Measurements from ENCODE around the gene GALR1. TPM values are rescaled to one million over a fixed set of nuclear protein-coding genes. Genes with fewer than 3 reads are reported as not detected.
A peak's percentile ranks its signal among the peaks of the same experiment; 100 is the strongest.
"Not testable (repeated sequence)": the region's sequence is repeated elsewhere in the genome, so short reads cannot be mapped to it uniquely, and the experiment has no call there.

GALR1 gene
- total and polyA plus RNA-seq, 2 experiments from 2014 or later, result not detected

DNA sequence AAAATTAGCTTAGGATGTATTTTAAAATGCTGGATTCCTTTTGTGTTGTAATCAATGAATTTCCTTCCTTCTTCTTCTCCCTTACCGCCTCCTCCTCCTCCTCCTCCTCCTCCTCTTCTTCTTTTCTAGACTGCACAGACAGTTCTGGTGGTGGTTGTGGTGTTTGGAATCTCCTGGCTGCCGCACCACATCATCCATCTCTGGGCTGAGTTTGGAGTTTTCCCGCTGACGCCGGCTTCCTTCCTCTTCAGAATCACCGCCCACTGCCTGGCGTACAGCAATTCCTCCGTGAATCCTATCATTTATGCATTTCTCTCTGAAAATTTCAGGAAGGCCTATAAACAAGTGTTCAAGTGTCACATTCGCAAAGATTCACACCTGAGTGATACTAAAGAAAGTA lies 18.8 kb downstream of the GALR1 start:
- H4K20me1 ChIP-seq (ENCODE audit: insufficient read depth), result no peaks in the 10 kb centered on the region
- TF ChIP-seq EZH2 (IDR thresholded peaks at IDR 0.05; ENCODE audit: insufficient read depth, poor library complexity, severe bottlenecking), result no peak
- no peak for TF ChIP-seq EZH2phosphoT487 (IDR thresholded peaks at IDR 0.05; ENCODE audit: insufficient read depth, low read depth)
- no peaks in the 10 kb centered on the region for H3K27me3 ChIP-seq (replicated peaks; ENCODE audit: insufficient read depth)
- no peaks in the 10 kb centered on the region for H3K4me1 ChIP-seq (ENCODE audit: insufficient read depth)
- no peak overlapping the region for H3K4me2 ChIP-seq (ENCODE audit: unreplicated experiment)
- 63 to 65% methylated on average over 8 to 9 of the region's 9 CpGs for WGBS, 2 experiments (ENCODE audit: low coverage in 1 of 2, low lambda C conversion rate in 2 of 2, missing lambda C conversion rate in 2 of 2)
- no peaks in the 10 kb centered on the region for H3K36me3 ChIP-seq (ENCODE audit: low read depth)
- no peak for DNase-seq
- H3K79me2 ChIP-seq (ENCODE audit: insufficient read depth), result no peaks in the 10 kb centered on the region
- no peaks in the 10 kb centered on the region for H3F3A ChIP-seq (ENCODE audit: insufficient read depth)
- no peaks in the 10 kb centered on the region for H3K9me2 ChIP-seq (ENCODE audit: insufficient read depth)
- no peak overlapping the region for H3K9ac ChIP-seq
- no peaks in the 10 kb centered on the region for H3K9me3 ChIP-seq (ENCODE audit: low read depth)
- H3K4me3 ChIP-seq, result no peak overlapping the region
- no peak overlapping the region for H2AFZ ChIP-seq
- H3K27ac ChIP-seq, result no peak overlapping the region
- in situ Hi-C loops (cut with MboI), result no loop called here

DNA sequence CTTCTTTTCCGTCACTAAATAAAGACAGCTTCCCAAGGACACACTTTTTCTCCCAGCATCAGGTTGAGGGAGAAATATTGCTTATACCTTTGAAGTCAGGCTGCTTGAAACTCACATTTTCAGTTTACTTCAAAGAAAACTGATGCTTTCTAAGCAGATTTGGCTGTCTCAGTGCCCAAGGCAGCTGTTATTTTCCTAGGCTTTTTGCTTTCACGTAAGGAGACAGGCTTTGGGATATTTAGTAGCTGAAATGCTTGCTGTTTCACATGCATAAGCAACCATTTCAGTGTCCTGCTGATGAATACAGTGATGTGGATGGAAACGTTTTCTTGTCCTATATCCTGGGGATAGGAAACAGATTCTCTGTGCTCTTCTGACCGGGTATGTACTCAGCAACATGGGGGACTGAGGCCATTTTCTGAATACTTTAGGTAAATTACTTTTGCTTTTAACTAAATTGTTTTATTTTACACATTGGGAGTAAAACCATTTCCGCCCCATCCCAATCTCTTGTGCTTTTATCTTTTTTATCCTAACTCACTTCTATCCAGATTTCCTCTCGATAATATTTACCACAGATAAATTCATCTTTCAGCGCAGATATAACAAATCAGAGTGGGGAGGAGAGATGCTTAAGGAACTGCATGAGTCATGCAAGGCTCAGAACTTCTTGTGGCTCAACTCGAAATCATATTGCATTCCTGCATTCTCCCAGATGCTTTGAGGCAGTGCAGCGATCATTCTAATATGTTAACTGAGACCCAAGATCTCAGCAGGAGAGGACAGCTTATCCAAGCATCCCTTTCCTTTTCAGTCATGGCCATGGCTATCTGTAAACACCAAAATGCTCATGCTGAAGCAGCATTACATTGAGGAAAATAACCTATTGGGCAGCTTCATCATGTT lies 22.2 kb downstream of the GALR1 start:
- TF ChIP-seq EZH2phosphoT487 (IDR thresholded peaks at IDR 0.05; ENCODE audit: insufficient read depth, low read depth) (no peak), EZH2 (IDR thresholded peaks at IDR 0.05; ENCODE audit: insufficient read depth, poor library complexity, severe bottlenecking) (no peak)
- H3K27me3 ChIP-seq (replicated peaks; ENCODE audit: insufficient read depth), result no peaks in the 10 kb centered on the region
- H3K36me3 ChIP-seq (ENCODE audit: low read depth), result no peaks in the 10 kb centered on the region
- H3K79me2 ChIP-seq (ENCODE audit: insufficient read depth), result no peaks in the 10 kb centered on the region
- no peak overlapping the region for H3K4me3 ChIP-seq
- no peak overlapping the region for H3K27ac ChIP-seq
- no peak overlapping the region for H3K4me2 ChIP-seq (ENCODE audit: unreplicated experiment)
- DNase-seq, result peak; percentile 62
- WGBS, 2 experiments (ENCODE audit: low coverage in 1 of 2, low lambda C conversion rate in 2 of 2, missing lambda C conversion rate in 2 of 2), result 24 to 30% methylated on average over 9 of the region's 9 CpGs
- no peaks in the 10 kb centered on the region for H3K9me2 ChIP-seq (ENCODE audit: insufficient read depth)
- no peak overlapping the region for H2AFZ ChIP-seq
- H3K9me3 ChIP-seq (ENCODE audit: low read depth), result no peaks in the 10 kb centered on the region
- in situ Hi-C loops (cut with MboI), result no loop called here
- no peak overlapping the region for H3K9ac ChIP-seq
- no peaks in the 10 kb centered on the region for H4K20me1 ChIP-seq (ENCODE audit: insufficient read depth)
- H3K4me1 ChIP-seq (ENCODE audit: insufficient read depth), result no peaks in the 10 kb centered on the region
- H3F3A ChIP-seq (ENCODE audit: insufficient read depth), result no peaks in the 10 kb centered on the region

DNA sequence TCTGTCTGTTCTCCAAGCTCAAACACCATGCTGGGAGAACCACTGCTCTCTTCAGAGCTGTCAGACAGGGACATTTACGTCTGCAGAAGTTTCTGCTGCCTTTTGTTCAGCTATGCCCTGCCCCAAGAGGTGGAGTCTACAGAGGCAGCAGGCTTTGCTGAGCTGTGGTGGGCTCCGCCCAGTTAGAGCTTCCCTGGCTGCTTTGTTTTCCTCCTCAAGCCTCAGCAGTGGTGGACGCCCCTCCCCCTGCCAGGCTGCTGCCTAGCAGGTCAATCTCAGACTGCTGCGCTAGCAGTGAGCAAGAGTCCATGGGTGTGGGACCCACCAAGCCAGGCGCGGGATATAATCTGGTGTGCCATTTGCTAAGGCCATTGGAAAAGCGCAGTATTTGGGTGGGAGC lies 41.2 kb downstream of the GALR1 start:
- H3K79me2 ChIP-seq (ENCODE audit: insufficient read depth); H3F3A ChIP-seq (ENCODE audit: insufficient read depth); H3K9me2 ChIP-seq (ENCODE audit: insufficient read depth); DNase-seq; H3K4me2 ChIP-seq (ENCODE audit: unreplicated experiment); in situ Hi-C loops (cut with MboI); H3K27me3 ChIP-seq (replicated peaks; ENCODE audit: insufficient read depth); H3K9ac ChIP-seq; H3K27ac ChIP-seq; H3K4me1 ChIP-seq (ENCODE audit: insufficient read depth); H3K9me3 ChIP-seq (ENCODE audit: low read depth); H3K36me3 ChIP-seq (ENCODE audit: low read depth); H2AFZ ChIP-seq; H3K4me3 ChIP-seq; H4K20me1 ChIP-seq (ENCODE audit: insufficient read depth): not testable (repeated sequence)
- 32 to 48% methylated on average over 7 of the region's 7 CpGs for WGBS, 2 experiments (ENCODE audit: low coverage in 1 of 2, low lambda C conversion rate in 2 of 2, missing lambda C conversion rate in 2 of 2)

DNA sequence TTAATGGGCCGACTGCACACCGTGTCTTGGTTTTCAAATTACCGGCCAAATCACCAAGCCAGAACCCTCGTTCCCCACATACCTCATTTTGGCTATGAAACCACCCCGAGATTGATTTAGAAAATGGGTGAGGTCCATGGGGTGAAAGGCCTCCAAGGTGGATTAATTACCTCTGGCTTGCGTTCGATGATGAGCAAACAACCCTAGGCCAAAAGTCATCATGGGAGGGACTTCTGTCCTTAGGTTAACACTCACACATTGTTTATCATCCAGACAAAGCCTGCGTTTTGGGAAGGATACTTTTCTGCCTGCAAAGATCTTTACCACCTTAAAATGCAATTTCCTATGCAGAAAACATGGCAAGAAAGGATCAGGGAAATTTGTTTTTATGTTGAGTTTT lies 48.5 kb downstream of the GALR1 start:
- Histone ChIP-seq H3K4me2 (ENCODE audit: unreplicated experiment) (no peak overlapping the region), H3K9me3 (ENCODE audit: low read depth) (no peaks in the 10 kb centered on the region), H3K4me1 (ENCODE audit: insufficient read depth) (no peaks in the 10 kb centered on the region), H3K36me3 (ENCODE audit: low read depth) (no peaks in the 10 kb centered on the region), H3K9ac (no peak overlapping the region), H2AFZ (no peak overlapping the region), H4K20me1 (ENCODE audit: insufficient read depth) (no peaks in the 10 kb centered on the region), H3K9me2 (ENCODE audit: insufficient read depth) (no peaks in the 10 kb centered on the region), H3F3A (ENCODE audit: insufficient read depth) (no peaks in the 10 kb centered on the region), H3K4me3 (no peak overlapping the region), H3K27ac (no peak overlapping the region), H3K79me2 (ENCODE audit: insufficient read depth) (no peaks in the 10 kb centered on the region), H3K27me3 (replicated peaks; ENCODE audit: insufficient read depth) (no peaks in the 10 kb centered on the region)
- in situ Hi-C loops (cut with MboI), result no loop called here
- DNase-seq, result no peak
- TF ChIP-seq EZH2phosphoT487 (IDR thresholded peaks at IDR 0.05; ENCODE audit: insufficient read depth, low read depth) (no peak), EZH2 (IDR thresholded peaks at IDR 0.05; ENCODE audit: insufficient read depth, poor library complexity, severe bottlenecking) (no peak)
- WGBS, 2 experiments (ENCODE audit: low coverage in 1 of 2, low lambda C conversion rate in 2 of 2, missing lambda C conversion rate in 2 of 2), result 21 to 23% methylated on average over 8 of the region's 8 CpGs

Data from GM23248 (cell line).